H9 (cell line): Measurements from ENCODE around the gene CINP. TPM values are rescaled to one million over a fixed set of nuclear protein-coding genes. Genes with fewer than 3 reads are reported as not detected.

Experiments used
- DNase-seq: peaks from one replicate; pipeline ENCODE4 v3.0.0-alpha.2; 2017
- H2AFZ ChIP-seq: one replicate; pipeline ENCODE4 v1.6.1; 2013; ENCODE audit warnings: mild to moderate bottlenecking, low read length, control low read depth, moderate library complexity
- H2AK5ac ChIP-seq: 2 replicates; pipeline ENCODE4 v1.6.1; 2013; ENCODE audit warnings: low read length, control low read depth, mixed read lengths; ENCODE audit not compliant: insufficient read length
- H2BK120ac ChIP-seq: one replicate; pipeline ENCODE4 v1.6.1; 2013; ENCODE audit warnings: low read depth, mild to moderate bottlenecking, low read length, control low read depth, inconsistent platforms; ENCODE audit not compliant: poor library complexity, severe bottlenecking
- H2BK12ac ChIP-seq: 2 replicates; pipeline ENCODE4 v1.6.1; 2013; ENCODE audit warnings: low read length, control low read depth, mixed read lengths, low read depth; ENCODE audit not compliant: insufficient read length
- H2BK15ac ChIP-seq: 2 replicates; pipeline ENCODE4 v1.6.1; 2013; ENCODE audit warnings: low read depth, low read length, control low read depth
- H2BK20ac ChIP-seq: one replicate; pipeline ENCODE4 v1.6.1; 2013; ENCODE audit warnings: low read depth, mild to moderate bottlenecking, low read length, control low read depth, inconsistent platforms; ENCODE audit not compliant: poor library complexity, severe bottlenecking
- H2BK5ac ChIP-seq: 2 replicates; pipeline ENCODE4 v1.6.1; 2013; ENCODE audit warnings: low read length, control low read depth, mixed read lengths; ENCODE audit not compliant: insufficient read length
- H3K14ac ChIP-seq: 2 replicates; pipeline ENCODE4 v1.6.1; 2013; ENCODE audit warnings: low read length, control low read depth; ENCODE audit not compliant: insufficient read depth
- H3K18ac ChIP-seq: 2 replicates; pipeline ENCODE4 v1.6.1; 2013; ENCODE audit warnings: low read depth, mild to moderate bottlenecking, mixed read lengths, low read length, control low read depth; ENCODE audit not compliant: insufficient read length
- H3K23ac ChIP-seq: 2 replicates; pipeline ENCODE4 v1.6.1; 2013; ENCODE audit warnings: low read length, control low read depth, mixed read lengths, low read depth; ENCODE audit not compliant: insufficient read length
- H3K23me2 ChIP-seq: 2 replicates; pipeline ENCODE4 v1.6.1; 2013; ENCODE audit warnings: low read depth, mild to moderate bottlenecking, mixed read lengths, low read length, control low read depth; ENCODE audit not compliant: insufficient read length, poor library complexity, severe bottlenecking
- H3K27ac ChIP-seq: 2 replicates; pipeline ENCODE4 v1.5.1; 2013; ENCODE audit warnings: low read length, control low read depth, mixed read lengths, low read depth; ENCODE audit not compliant: insufficient read length
- H3K27me3 ChIP-seq: 2 replicates; pipeline ENCODE4 v1.6.1; 2013; ENCODE audit warnings: low read length, control low read depth, inconsistent platforms; ENCODE audit not compliant: insufficient read depth
- H3K4ac ChIP-seq: 2 replicates; pipeline ENCODE4 v1.6.1; 2013; ENCODE audit warnings: low read depth, mild to moderate bottlenecking, control low read depth, inconsistent platforms, low read length, moderate library complexity
- H3K4me1 ChIP-seq: 2 replicates; pipeline ENCODE4 v1.6.1; 2013; ENCODE audit warnings: low read length, control low read depth, inconsistent platforms; ENCODE audit not compliant: insufficient read depth
- H3K4me2 ChIP-seq: 2 replicates; pipeline ENCODE4 v1.6.1; 2013; ENCODE audit warnings: low read length, control low read depth, mixed read lengths; ENCODE audit not compliant: insufficient read length, insufficient read depth
- H3K56ac ChIP-seq: 2 replicates; pipeline ENCODE4 v1.6.1; 2013; ENCODE audit warnings: low read depth, mild to moderate bottlenecking, mixed read lengths, low read length, control low read depth; ENCODE audit not compliant: insufficient read length
- H3K79me1 ChIP-seq: 2 replicates; pipeline ENCODE4 v1.6.1; 2013; ENCODE audit warnings: low read depth, mild to moderate bottlenecking, moderate library complexity, low read length, control low read depth, inconsistent platforms; ENCODE audit not compliant: insufficient read depth, poor library complexity, severe bottlenecking
- H3K79me2 ChIP-seq: 2 replicates; pipeline ENCODE4 v1.6.1; 2013; ENCODE audit warnings: low read length, control low read depth, inconsistent platforms; ENCODE audit not compliant: insufficient read depth
- H3K9ac ChIP-seq: 2 replicates; pipeline ENCODE4 v1.6.1; 2013; ENCODE audit warnings: low read length, control low read depth, mixed read lengths; ENCODE audit not compliant: insufficient read length; ENCODE audit errors: extremely low read depth
- H3K9me3 ChIP-seq: one replicate; pipeline ENCODE4 v1.6.1; 2013; ENCODE audit warnings: low read depth, low read length, inconsistent platforms; ENCODE audit not compliant: control insufficient read depth
- H3T11ph ChIP-seq: one replicate; pipeline ENCODE4 v1.6.1; 2013; ENCODE audit warnings: mild to moderate bottlenecking, low read length, control low read depth, inconsistent platforms
- H4K20me1 ChIP-seq: one replicate; pipeline ENCODE4 v1.6.1; 2013; ENCODE audit not compliant: control insufficient read depth, insufficient read length, insufficient read depth
- H4K5ac ChIP-seq: 2 replicates; pipeline ENCODE4 v1.6.1; 2013; ENCODE audit warnings: low read depth, mild to moderate bottlenecking, mixed read lengths, low read length, control low read depth; ENCODE audit not compliant: insufficient read length
- H4K8ac ChIP-seq: replicated peaks from 2 replicates; pipeline ENCODE4 v1.6.1; 2013; ENCODE audit warnings: low read length, control low read depth, mixed read lengths, low read depth; ENCODE audit not compliant: insufficient read length
- H4K91ac ChIP-seq: 2 replicates; pipeline ENCODE4 v1.6.1; 2013; ENCODE audit warnings: low read depth, mild to moderate bottlenecking, moderate library complexity, mixed read lengths, low read length, control low read depth; ENCODE audit not compliant: insufficient read length
- H3K27ac Mint-ChIP-seq, 3 experiments: 2 replicates in 2 of 3; 3 replicates in 1 of 3; pipeline ENCODE4 v1.8.0; 2020 to 2021; ENCODE audit warnings: mixed read lengths in 3 of 3, mild to moderate bottlenecking in 1 of 3, moderate library complexity in 1 of 3
- H3K27me3 Mint-ChIP-seq: 2 replicates; pipeline ENCODE4 v1.8.0; 2021; ENCODE audit warnings: low read depth, mild to moderate bottlenecking, moderate library complexity, mixed read lengths
- H3K36me3 Mint-ChIP-seq, 3 experiments: 2 replicates in 2 of 3; 3 replicates in 1 of 3; pipeline ENCODE4 v1.8.0; 2020 to 2021; ENCODE audit warnings: low read depth in 3 of 3, mixed read lengths in 3 of 3; ENCODE audit not compliant: insufficient read depth in 1 of 3
- H3K4me1 Mint-ChIP-seq, 2 experiments: 2 replicates each; pipeline ENCODE4 v1.8.0; 2020; ENCODE audit warnings: mixed read lengths in 2 of 2
- H3K4me3 Mint-ChIP-seq, 2 experiments: 2 replicates in 1 of 2; 3 replicates in 1 of 2; pipeline ENCODE4 v1.8.0; 2020 to 2021; ENCODE audit warnings: mild to moderate bottlenecking in 2 of 2, mixed read lengths in 2 of 2, moderate library complexity in 1 of 2
- H3K9me3 Mint-ChIP-seq, 2 experiments: 2 replicates in 1 of 2; 3 replicates in 1 of 2; pipeline ENCODE4 v1.8.0; 2020; ENCODE audit warnings: mild to moderate bottlenecking in 2 of 2, mixed read lengths in 2 of 2, moderate library complexity in 1 of 2
- WGBS: extraction: QIAGEN DNeasy Blood & Tissue Kit; methylation state at CpG from one replicate; pipeline ENCODE4 v1.1.7; 2013; ENCODE audit warnings: missing lambda C conversion rate, low lambda C conversion rate, mixed read lengths; ENCODE audit not compliant: insufficient read length; ENCODE audit errors: extremely low coverage; 5-methylcytosine and 5-hydroxymethylcytosine counted together
- total RNA-seq: library from RNA; stranded (reverse); gene quantifications from 2 replicates; pipeline ENCODE4 v1.2.1, GENCODE V29; 2021
- TF ChIP-seq, protein P1 (sequence below): fragments of 200-600 bp; sonication (generic); conservative IDR thresholded peaks from 3 replicates; pipeline ENCODE4 v1.8.0; 2021; ENCODE audit warnings: antibody characterized with exemption, mild to moderate bottlenecking

CINP gene
- total RNA-seq, 1 experiment from 2014 or later = 39.5 TPM

DNA sequence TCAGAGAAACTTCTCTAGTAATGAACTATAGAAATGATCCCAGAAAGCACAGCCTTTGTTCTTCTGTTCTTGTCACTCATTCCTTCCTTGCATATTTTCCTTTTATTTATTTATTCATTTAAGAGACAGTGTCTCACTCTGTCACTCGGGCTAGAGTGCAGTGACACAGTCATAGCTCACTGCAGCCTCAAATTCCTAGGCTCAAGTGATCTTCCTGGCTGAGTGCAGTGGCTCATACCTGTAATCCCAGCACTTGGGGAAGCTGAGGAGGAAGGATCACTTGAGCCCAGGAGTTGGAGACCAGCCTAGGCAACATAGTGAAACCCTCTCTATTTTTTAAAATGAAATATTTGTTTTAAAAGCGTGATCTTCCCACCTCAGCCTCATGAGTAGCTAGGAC lies 11.6 kb upstream of the CINP start:
- Histone ChIP-seq H3T11ph (no peak overlapping the region), H3K9me3 (no peaks in the 10 kb centered on the region), H2BK20ac (no peak overlapping the region), H3K27me3 (no peaks in the 10 kb centered on the region), H3K14ac (no peak overlapping the region), H3K56ac (no peak overlapping the region), H2BK12ac (no peak overlapping the region), H3K23me2 (no peaks in the 10 kb centered on the region), H3K4ac (no peak overlapping the region), H3K23ac (no peak overlapping the region), H4K20me1 (no peaks in the 10 kb centered on the region), H4K91ac (no peak overlapping the region), H3K79me1 (no peaks in the 10 kb centered on the region), H2AFZ (no peak overlapping the region), H3K9ac (no peak overlapping the region), H4K8ac (no peak overlapping the region), H2AK5ac (no peak overlapping the region), H2BK120ac (no peak overlapping the region), H2BK5ac (no peak overlapping the region), H3K4me2 (no peak overlapping the region), H4K5ac (no peak overlapping the region), H3K79me2 (no peaks in the 10 kb centered on the region), H2BK15ac (no peak overlapping the region), H3K4me1 (no peaks in the 10 kb centered on the region), H3K27ac (no peak overlapping the region), H3K18ac (no peak overlapping the region)
- WGBS = no CpG with 5 or more reads among the region's 2 CpGs
- TF ChIP-seq, protein P1, sequence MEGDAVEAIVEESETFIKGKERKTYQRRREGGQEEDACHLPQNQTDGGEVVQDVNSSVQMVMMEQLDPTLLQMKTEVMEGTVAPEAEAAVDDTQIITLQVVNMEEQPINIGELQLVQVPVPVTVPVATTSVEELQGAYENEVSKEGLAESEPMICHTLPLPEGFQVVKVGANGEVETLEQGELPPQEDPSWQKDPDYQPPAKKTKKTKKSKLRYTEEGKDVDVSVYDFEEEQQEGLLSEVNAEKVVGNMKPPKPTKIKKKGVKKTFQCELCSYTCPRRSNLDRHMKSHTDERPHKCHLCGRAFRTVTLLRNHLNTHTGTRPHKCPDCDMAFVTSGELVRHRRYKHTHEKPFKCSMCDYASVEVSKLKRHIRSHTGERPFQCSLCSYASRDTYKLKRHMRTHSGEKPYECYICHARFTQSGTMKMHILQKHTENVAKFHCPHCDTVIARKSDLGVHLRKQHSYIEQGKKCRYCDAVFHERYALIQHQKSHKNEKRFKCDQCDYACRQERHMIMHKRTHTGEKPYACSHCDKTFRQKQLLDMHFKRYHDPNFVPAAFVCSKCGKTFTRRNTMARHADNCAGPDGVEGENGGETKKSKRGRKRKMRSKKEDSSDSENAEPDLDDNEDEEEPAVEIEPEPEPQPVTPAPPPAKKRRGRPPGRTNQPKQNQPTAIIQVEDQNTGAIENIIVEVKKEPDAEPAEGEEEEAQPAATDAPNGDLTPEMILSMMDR = no peak
- H3K36me3 Mint-ChIP-seq = peaks cover 0 to 18% (median 0%) of the 10 kb centered on the region in 3 experiments; a peak in 3 of 7 replicates
- no peak overlapping the region; a peak in 1 of 7 replicates for H3K27ac Mint-ChIP-seq
- peaks cover 0 to 10% of the 10 kb centered on the region in 2 experiments; a peak in 3 of 4 replicates for H3K4me1 Mint-ChIP-seq
- no peak for DNase-seq
- H3K27me3 Mint-ChIP-seq = no peaks in the 10 kb centered on the region
- H3K4me3 Mint-ChIP-seq = no peak overlapping the region
- no peaks in the 10 kb centered on the region for H3K9me3 Mint-ChIP-seq
